Keratinocyte (primary cell): ENCODE data around the gene KATNBL1. TPM values are rescaled to one million over a fixed set of nuclear protein-coding genes. Genes with fewer than 3 reads are reported as not detected.

Experiments
- DNase-seq: peaks from one replicate; pipeline ENCODE4 v3.0.0-alpha.2; 2011; ENCODE audit warnings: low read depth, missing footprints, low spot score
- FAIRE-seq: peaks from 2 replicates; lab custom pipeline; 2011; peaks lifted over from hg19 to GRCh38; lab: Jason Lieb, UNC
- H2AFZ ChIP-seq: 2 replicates; pipeline ENCODE4 v1.6.0; 2012; ENCODE audit warnings: low read length, control low read depth, inconsistent platforms; ENCODE audit not compliant: control insufficient read depth
- H3K27ac ChIP-seq: 2 replicates; pipeline ENCODE4 v1.5.1; 2011; ENCODE audit warnings: low read length; ENCODE audit not compliant: control insufficient read depth, insufficient read depth
- H3K27me3 ChIP-seq: 3 replicates; pipeline ENCODE4 v1.6.0; 2011; ENCODE audit warnings: low read length; ENCODE audit not compliant: control insufficient read depth, insufficient read depth; ENCODE audit errors: extremely low read depth
- H3K36me3 ChIP-seq, 2 experiments: 2 replicates in 1 of 2; 3 replicates in 1 of 2; pipeline ENCODE4 v1.5.1; 2011; ENCODE audit warnings: low read length in 2 of 2, mild to moderate bottlenecking in 1 of 2; ENCODE audit not compliant: control insufficient read depth in 2 of 2, insufficient read depth in 2 of 2; ENCODE audit errors: extremely low read depth in 1 of 2
- H3K4me1 ChIP-seq: 3 replicates; pipeline ENCODE4 v1.5.1; 2011; ENCODE audit warnings: low read length; ENCODE audit not compliant: control insufficient read depth, insufficient read depth; ENCODE audit errors: extremely low read depth
- H3K4me2 ChIP-seq: 3 replicates; pipeline ENCODE4 v1.6.0; 2011; ENCODE audit warnings: low read depth, low read length; ENCODE audit not compliant: control insufficient read depth, insufficient read depth; ENCODE audit errors: extremely low read depth
- H3K4me3 ChIP-seq, 3 experiments: fragments of 200-600 bp in 1 of 3; sonication (generic) in 1 of 3; 2 replicates in 2 of 3; 3 replicates in 1 of 3; pipeline ENCODE4 v1.5.1; 2011 to 2016; ENCODE audit warnings: low read length in 3 of 3, mild to moderate bottlenecking in 3 of 3, control low read depth in 2 of 3, inconsistent platforms in 1 of 3, low read depth in 1 of 3, mixed read lengths in 1 of 3, mixed run types in 1 of 3, moderate library complexity in 1 of 3; ENCODE audit not compliant: control insufficient read depth in 2 of 3, insufficient read depth in 2 of 3; ENCODE audit errors: extremely low read depth in 1 of 3
- H3K79me2 ChIP-seq: 2 replicates; pipeline ENCODE4 v1.6.0; 2012; ENCODE audit warnings: low read length; ENCODE audit not compliant: control insufficient read depth, insufficient read depth
- H3K9ac ChIP-seq: 3 replicates; pipeline ENCODE4 v1.6.0; 2011; ENCODE audit warnings: low read length; ENCODE audit not compliant: control insufficient read depth, insufficient read depth; ENCODE audit errors: extremely low read depth
- H3K9me1 ChIP-seq: 3 replicates; pipeline ENCODE4 v1.6.0; 2011; ENCODE audit warnings: low read length; ENCODE audit not compliant: control insufficient read depth, insufficient read depth; ENCODE audit errors: extremely low read depth
- H3K9me3 ChIP-seq: 2 replicates; pipeline ENCODE4 v1.5.1; 2012; ENCODE audit warnings: low read depth, low read length; ENCODE audit not compliant: control insufficient read depth
- H4K20me1 ChIP-seq: 3 replicates; pipeline ENCODE4 v1.6.0; 2011; ENCODE audit warnings: low read length; ENCODE audit not compliant: control insufficient read depth, insufficient read depth; ENCODE audit errors: extremely low read depth
- CTCF ChIP-seq, 3 experiments: IDR thresholded peaks in 1 of 3; conservative IDR thresholded peaks in 1 of 3; optimal IDR thresholded peaks in 1 of 3; 2 replicates in 2 of 3; 3 replicates in 1 of 3; pipeline versions ENCODE3 to v1.5.1; 2011; ENCODE audit warnings: low read length in 3 of 3, mild to moderate bottlenecking in 3 of 3, moderate library complexity in 2 of 3, control low read depth in 1 of 3, inconsistent platforms in 1 of 3; ENCODE audit not compliant: insufficient read depth in 2 of 3; ENCODE audit errors: extremely low read depth in 1 of 3
- EZH2 ChIP-seq: IDR thresholded peaks from one replicate; pipeline ENCODE4 v1.6.1; 2012; ENCODE audit warnings: inconsistent platforms, mild to moderate bottlenecking, low read length, moderate library complexity
- dilution Hi-C: fragments of 300-500 bp; cut with MboI; formaldehyde crosslinking; loops from one replicate; pipeline ENCODE4 v1.7.0; 2020; ENCODE audit warnings: low sequenced_read_pairs; ENCODE audit not compliant: extremely low pct_ligation_motif_present
- polyA plus RNA-seq, 5 experiments: library from polyadenylated mRNA; depleted of rRNA in 3 of 5; stranded (reverse) in 3 of 5; stranded (forward) in 1 of 5; unstranded in 1 of 5; fragments of >200 nt; gene quantifications; 1 replicate in 1 of 5; 2 replicates in 3 of 5; 3 replicates in 1 of 5; pipeline versions ENCODE4 v1.2.1 to v1.2.3, GENCODE V29; 2011 to 2012; ENCODE audit warnings: missing spikeins in 2 of 5, low read depth in 1 of 5, low replicate concordance in 1 of 5

The KATNBL1 gene
- polyA plus RNA-seq, 1 donor (not counting 4 experiments of a cell fraction or from before 2014, with no cell fraction given): 54.0 TPM

GRCh38 chr15:34239151-34239808 is 29.4 kb upstream of the KATNBL1 start:
- FAIRE-seq: peak; percentile 93
- H3K4me3 ChIP-seq: peak overlapping the region in 1 of 3 experiments; percentile 45
- H3K36me3 ChIP-seq: peaks cover 4 to 11% of the 10 kb centered on the region in 2 experiments
- no peaks in the 10 kb centered on the region for H3K9me3 ChIP-seq
- H3K79me2 ChIP-seq: no peaks in the 10 kb centered on the region
- H3K9ac ChIP-seq: peak overlapping the region; percentile 70
- peak; percentile 63 for DNase-seq
- H3K4me2 ChIP-seq: peak overlapping the region; percentile 79
- H3K9me1 ChIP-seq: no peaks in the 10 kb centered on the region
- no peaks in the 10 kb centered on the region for H4K20me1 ChIP-seq
- H3K4me1 ChIP-seq: peaks cover 25% of the 10 kb centered on the region
- peak overlapping the region; percentile 94 for H3K27ac ChIP-seq
- dilution Hi-C loops: no loop called here
- no peaks in the 10 kb centered on the region for H3K27me3 ChIP-seq
- TF ChIP-seq EZH2 (no peak), CTCF (optimal IDR thresholded peaks at IDR 0.05 in 1 of 3, IDR thresholded peaks at IDR 0.05 in 1 of 3, conservative IDR thresholded peaks at IDR 0.05 in 1 of 3; ENCODE audit: extremely low read depth in 1 of 3, insufficient read depth in 2 of 3, low read length in 3 of 3) (no peak)
- H2AFZ ChIP-seq: no peak overlapping the region

- no peak for FAIRE-seq
- dilution Hi-C loops: no loop called here
- TF ChIP-seq CTCF (optimal IDR thresholded peaks at IDR 0.05 in 1 of 3, IDR thresholded peaks at IDR 0.05 in 1 of 3, conservative IDR thresholded peaks at IDR 0.05 in 1 of 3; ENCODE audit: extremely low read depth in 1 of 3, insufficient read depth in 2 of 3, low read length in 3 of 3): no peak
- TF ChIP-seq EZH2: no peak
Observed at GRCh38 chr15:34233614-34234013, 23.7 kb upstream of the KATNBL1 start.

More at GRCh38 chr15:34233614-34234013, 23.7 kb upstream of the KATNBL1 start:
- Histone ChIP-seq H3K36me3 (peaks cover 16 to 19% of the 10 kb centered on the region in 2 experiments), H3K27ac (no peak overlapping the region), H4K20me1 (no peaks in the 10 kb centered on the region), H3K9me3 (no peaks in the 10 kb centered on the region), H3K4me1 (peaks cover 6% of the 10 kb centered on the region), H3K4me3 (no peak overlapping the region), H3K9ac (no peak overlapping the region), H3K27me3 (no peaks in the 10 kb centered on the region), H2AFZ (no peak overlapping the region), H3K79me2 (no peaks in the 10 kb centered on the region), H3K9me1 (no peaks in the 10 kb centered on the region), H3K4me2 (no peak overlapping the region)
- DNase-seq: no peak
